ENCODE measurements around the gene PUDP. TPM values are rescaled to one million over a fixed set of nuclear protein-coding genes. Genes with fewer than 3 reads are reported as not detected.
"Not testable (repeated sequence)": the region's sequence is repeated elsewhere in the genome, so short reads cannot be mapped to it uniquely, and the experiment has no call there.

Gene PUDP
- total RNA-seq, 1 donor from 2014 or later, result 41.4 TPM

GRCh38 chrX:7027071-7027470 is 120.9 kb downstream of the PUDP start:
- Mint-ChIP-seq H3K36me3 (no peaks in the 10 kb centered on the region), H3K4me1 (no peaks in the 10 kb centered on the region), H3K9me3 (peaks cover 1% of the 10 kb centered on the region), H3K4me3 (no peak overlapping the region), H3K27me3 (ENCODE audit: low read depth) (no peaks in the 10 kb centered on the region), H3K27ac (no peak overlapping the region)
- no peak for DNase-seq (ENCODE audit: low spot score in 2 of 2, unreplicated experiment in 2 of 2)
- TF ChIP-seq CTCF (IDR thresholded peaks at IDR 0.05; ENCODE audit: unreplicated experiment), result no peak

GRCh38 chrX:7026365-7026764 is 121.6 kb downstream of the PUDP start:
- DNase-seq (ENCODE audit: low spot score in 2 of 2, unreplicated experiment in 2 of 2); H3K27me3 Mint-ChIP-seq (ENCODE audit: low read depth); H3K4me3 Mint-ChIP-seq; H3K9me3 Mint-ChIP-seq; H3K27ac Mint-ChIP-seq; H3K36me3 Mint-ChIP-seq; H3K4me1 Mint-ChIP-seq: not testable (repeated sequence)

- Mint-ChIP-seq H3K4me3 (no peak overlapping the region), H3K27ac (no peak overlapping the region), H3K9me3 (no peaks in the 10 kb centered on the region), H3K4me1 (no peaks in the 10 kb centered on the region), H3K27me3 (ENCODE audit: low read depth) (no peaks in the 10 kb centered on the region), H3K36me3 (no peaks in the 10 kb centered on the region)
- no peak for DNase-seq (ENCODE audit: low spot score in 2 of 2, unreplicated experiment in 2 of 2)
- no peak for TF ChIP-seq CTCF (IDR thresholded peaks at IDR 0.05; ENCODE audit: unreplicated experiment)
Measured at GRCh38 chrX:7025471-7025870, 122.5 kb downstream of the PUDP start.

- H3K36me3 Mint-ChIP-seq, result no peaks in the 10 kb centered on the region
- no peak for TF ChIP-seq CTCF (IDR thresholded peaks at IDR 0.05; ENCODE audit: unreplicated experiment)
- no peak overlapping the region for H3K4me3 Mint-ChIP-seq
- no peaks in the 10 kb centered on the region for H3K4me1 Mint-ChIP-seq
- H3K27me3 Mint-ChIP-seq (ENCODE audit: low read depth), result no peaks in the 10 kb centered on the region
- no peak overlapping the region for H3K27ac Mint-ChIP-seq
- DNase-seq (ENCODE audit: low spot score in 2 of 2, unreplicated experiment in 2 of 2), result no peak
- H3K9me3 Mint-ChIP-seq, result no peaks in the 10 kb centered on the region
Measured at GRCh38 chrX:7024850-7025249, 123.1 kb downstream of the PUDP start.

GRCh38 chrX:7022996-7023395 is 125.0 kb downstream of the PUDP start:
- H3K27me3 Mint-ChIP-seq (ENCODE audit: low read depth); H3K36me3 Mint-ChIP-seq; DNase-seq (ENCODE audit: low spot score in 2 of 2, unreplicated experiment in 2 of 2); H3K4me1 Mint-ChIP-seq; H3K9me3 Mint-ChIP-seq; H3K27ac Mint-ChIP-seq; H3K4me3 Mint-ChIP-seq: not testable (repeated sequence)

- H3K9me3 Mint-ChIP-seq, result no peaks in the 10 kb centered on the region
- no peak overlapping the region for H3K27ac Mint-ChIP-seq
- TF ChIP-seq CTCF (IDR thresholded peaks at IDR 0.05; ENCODE audit: unreplicated experiment), result no peak
- no peaks in the 10 kb centered on the region for H3K36me3 Mint-ChIP-seq
- no peak overlapping the region for H3K4me3 Mint-ChIP-seq
- no peaks in the 10 kb centered on the region for H3K4me1 Mint-ChIP-seq
- DNase-seq (ENCODE audit: low spot score in 2 of 2, unreplicated experiment in 2 of 2), result no peak
- H3K27me3 Mint-ChIP-seq (ENCODE audit: low read depth), result no peaks in the 10 kb centered on the region
Measured at GRCh38 chrX:7021991-7022390, 126.0 kb downstream of the PUDP start.

GRCh38 chrX:7019555-7019954 is 128.4 kb downstream of the PUDP start:
- Mint-ChIP-seq H3K27ac (no peak overlapping the region), H3K4me1 (no peaks in the 10 kb centered on the region), H3K4me3 (no peak overlapping the region), H3K27me3 (ENCODE audit: low read depth) (no peaks in the 10 kb centered on the region), H3K9me3 (no peaks in the 10 kb centered on the region), H3K36me3 (no peaks in the 10 kb centered on the region)
- DNase-seq (ENCODE audit: low spot score in 2 of 2, unreplicated experiment in 2 of 2), result no peak
- TF ChIP-seq CTCF (IDR thresholded peaks at IDR 0.05; ENCODE audit: unreplicated experiment), result no peak

- H3K4me1 Mint-ChIP-seq; DNase-seq (ENCODE audit: low spot score in 2 of 2, unreplicated experiment in 2 of 2); H3K36me3 Mint-ChIP-seq; H3K27ac Mint-ChIP-seq; H3K9me3 Mint-ChIP-seq; H3K27me3 Mint-ChIP-seq (ENCODE audit: low read depth); H3K4me3 Mint-ChIP-seq: not testable (repeated sequence)
Measured at GRCh38 chrX:7012262-7012834, 135.6 kb downstream of the PUDP start.

GRCh38 chrX:7010897-7011296 is 137.1 kb downstream of the PUDP start:
- not testable (repeated sequence) for DNase-seq (ENCODE audit: low spot score in 2 of 2, unreplicated experiment in 2 of 2); H3K4me1 Mint-ChIP-seq; H3K36me3 Mint-ChIP-seq; H3K27ac Mint-ChIP-seq; H3K27me3 Mint-ChIP-seq (ENCODE audit: low read depth); H3K4me3 Mint-ChIP-seq
- peaks cover 15% of the 10 kb centered on the region for H3K9me3 Mint-ChIP-seq

Measured in mesothelial cell of epicardium (in vitro differentiated cells).